ENCODE measurements around the gene ASIC4.

Gene ASIC4

GRCh38 chr2:219557791-219558785 lies 43.8 kb downstream of the ASIC4 start:
- Histone ChIP-seq H3K9me3 (ENCODE audit: control insufficient read depth, low read length) (no peaks in the 10 kb centered on the region), H3K9ac (ENCODE audit: low read length) (no peak overlapping the region), H3K4me3 (ENCODE audit: low read length) (no peak overlapping the region), H3K4me1 (ENCODE audit: control insufficient read depth, insufficient read depth, low read length) (peaks cover 4% of the 10 kb centered on the region), H3K27me3 (ENCODE audit: control insufficient read depth, insufficient read depth, low read length) (peaks cover 9% of the 10 kb centered on the region), H3K36me3 (ENCODE audit: control insufficient read depth, insufficient read depth, low read length) (no peaks in the 10 kb centered on the region)

- Histone ChIP-seq H3K9me3 (ENCODE audit: control insufficient read depth, low read length) (no peaks in the 10 kb centered on the region), H3K9ac (ENCODE audit: low read length) (no peak overlapping the region), H3K4me1 (ENCODE audit: control insufficient read depth, insufficient read depth, low read length) (no peaks in the 10 kb centered on the region), H3K27me3 (ENCODE audit: control insufficient read depth, insufficient read depth, low read length) (no peaks in the 10 kb centered on the region), H3K36me3 (ENCODE audit: control insufficient read depth, insufficient read depth, low read length) (no peaks in the 10 kb centered on the region), H3K4me3 (ENCODE audit: low read length) (no peak overlapping the region)
Measured at GRCh38 chr2:219559156-219559915, 45.1 kb downstream of the ASIC4 start.

DNA sequence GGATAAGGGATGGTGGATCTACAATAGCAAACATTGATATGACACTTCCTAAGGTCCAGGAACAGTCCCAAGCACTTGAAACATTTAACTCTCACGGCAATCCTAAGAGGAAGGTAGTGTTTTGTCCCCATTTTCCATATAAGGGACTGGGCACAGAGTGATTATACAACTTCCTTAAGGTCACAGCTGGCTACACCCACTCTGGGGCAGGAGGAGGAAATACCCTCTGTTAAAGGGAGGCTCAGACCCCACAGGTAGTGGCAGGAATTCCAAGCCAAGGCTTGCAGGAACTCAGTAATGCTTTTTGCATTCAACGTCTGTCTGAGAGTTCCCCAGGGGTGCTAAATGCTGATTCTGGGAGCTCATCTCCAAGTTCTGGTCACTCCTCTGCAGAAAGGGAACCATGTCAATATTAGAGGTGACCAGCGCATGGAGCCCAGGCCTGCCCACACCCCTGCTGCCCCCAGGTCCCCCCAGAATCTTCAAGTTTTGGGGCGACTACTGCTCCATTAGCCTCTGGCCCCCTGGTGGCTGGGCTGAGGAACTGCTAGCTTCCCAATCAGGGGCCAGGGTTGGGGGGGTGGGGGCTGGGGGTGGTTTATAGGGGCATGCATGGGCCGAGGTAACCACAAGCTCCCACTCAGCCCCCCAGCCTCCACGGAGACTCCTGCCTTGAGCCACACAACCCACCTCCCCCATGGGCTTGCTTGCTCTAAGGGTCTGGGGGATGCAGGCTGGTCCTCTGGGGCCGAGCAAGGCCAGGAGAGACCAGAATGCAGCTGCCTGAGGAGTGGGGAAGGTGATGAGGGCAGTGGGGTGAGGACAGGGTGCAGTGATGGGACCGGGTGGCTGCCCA lies 46.0 kb downstream of the ASIC4 start:
- Histone ChIP-seq H3K4me1 (ENCODE audit: control insufficient read depth, insufficient read depth, low read length) (no peaks in the 10 kb centered on the region), H3K27me3 (ENCODE audit: control insufficient read depth, insufficient read depth, low read length) (no peaks in the 10 kb centered on the region), H3K9ac (ENCODE audit: low read length) (no peak overlapping the region), H3K4me3 (ENCODE audit: low read length) (no peak overlapping the region), H3K36me3 (ENCODE audit: control insufficient read depth, insufficient read depth, low read length) (no peaks in the 10 kb centered on the region), H3K9me3 (ENCODE audit: control insufficient read depth, low read length) (no peaks in the 10 kb centered on the region)

GRCh38 chr2:219560893-219561178 lies 46.6 kb downstream of the ASIC4 start:
- H3K9ac ChIP-seq (ENCODE audit: low read length): no peak overlapping the region
- H3K27me3 ChIP-seq (ENCODE audit: control insufficient read depth, insufficient read depth, low read length): no peaks in the 10 kb centered on the region
- no peaks in the 10 kb centered on the region for H3K9me3 ChIP-seq (ENCODE audit: control insufficient read depth, low read length)
- H3K4me1 ChIP-seq (ENCODE audit: control insufficient read depth, insufficient read depth, low read length): no peaks in the 10 kb centered on the region
- H3K4me3 ChIP-seq (ENCODE audit: low read length): no peak overlapping the region
- H3K36me3 ChIP-seq (ENCODE audit: control insufficient read depth, insufficient read depth, low read length): no peaks in the 10 kb centered on the region

DNA sequence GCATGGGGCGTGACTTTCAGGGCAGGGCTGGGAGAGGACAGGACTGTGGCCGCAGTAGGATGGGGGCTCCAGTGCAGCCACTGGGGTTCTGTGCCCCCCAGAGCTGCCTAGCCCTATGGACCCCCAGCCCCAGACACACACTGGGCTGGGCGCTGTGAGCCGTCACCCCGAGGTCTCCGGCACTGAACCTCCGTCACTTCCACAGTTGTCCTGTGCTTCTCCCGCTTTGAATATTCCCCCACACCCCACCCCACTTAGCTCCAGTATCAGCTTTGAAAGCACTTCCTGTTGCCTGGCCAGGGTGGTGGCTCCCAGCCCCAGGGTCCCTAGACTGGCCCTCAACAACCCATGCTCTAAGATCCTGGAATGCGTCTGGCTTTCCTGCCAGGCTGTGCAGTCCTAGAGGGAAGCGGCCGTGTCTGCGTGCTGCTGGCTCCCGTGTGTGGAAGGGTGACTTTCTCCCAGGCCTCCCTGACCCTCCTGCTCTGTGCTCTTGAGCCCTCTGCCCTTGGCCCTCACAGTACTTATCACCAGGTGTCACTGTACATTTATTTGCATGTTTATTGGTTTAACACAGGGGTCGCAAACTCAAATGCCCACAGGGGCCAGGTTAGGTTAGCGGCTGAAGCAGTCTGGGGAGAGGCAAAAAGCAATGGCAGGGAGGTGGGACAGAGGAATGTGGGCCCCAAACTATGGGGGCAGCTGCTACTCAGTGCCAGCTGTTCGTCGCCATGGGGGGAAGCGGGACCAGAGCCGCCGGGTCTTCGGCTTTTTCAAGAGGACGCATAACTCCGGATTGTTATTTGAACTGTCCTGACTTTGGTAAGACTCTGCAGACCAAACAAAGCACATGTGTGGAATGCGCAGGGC lies 47.1 kb downstream of the ASIC4 start:
- Histone ChIP-seq H3K27me3 (ENCODE audit: control insufficient read depth, insufficient read depth, low read length) (no peaks in the 10 kb centered on the region), H3K4me3 (ENCODE audit: low read length) (no peak overlapping the region), H3K4me1 (ENCODE audit: control insufficient read depth, insufficient read depth, low read length) (no peaks in the 10 kb centered on the region), H3K9me3 (ENCODE audit: control insufficient read depth, low read length) (no peaks in the 10 kb centered on the region), H3K9ac (ENCODE audit: low read length) (no peak overlapping the region), H3K36me3 (ENCODE audit: control insufficient read depth, insufficient read depth, low read length) (no peaks in the 10 kb centered on the region)

DNA sequence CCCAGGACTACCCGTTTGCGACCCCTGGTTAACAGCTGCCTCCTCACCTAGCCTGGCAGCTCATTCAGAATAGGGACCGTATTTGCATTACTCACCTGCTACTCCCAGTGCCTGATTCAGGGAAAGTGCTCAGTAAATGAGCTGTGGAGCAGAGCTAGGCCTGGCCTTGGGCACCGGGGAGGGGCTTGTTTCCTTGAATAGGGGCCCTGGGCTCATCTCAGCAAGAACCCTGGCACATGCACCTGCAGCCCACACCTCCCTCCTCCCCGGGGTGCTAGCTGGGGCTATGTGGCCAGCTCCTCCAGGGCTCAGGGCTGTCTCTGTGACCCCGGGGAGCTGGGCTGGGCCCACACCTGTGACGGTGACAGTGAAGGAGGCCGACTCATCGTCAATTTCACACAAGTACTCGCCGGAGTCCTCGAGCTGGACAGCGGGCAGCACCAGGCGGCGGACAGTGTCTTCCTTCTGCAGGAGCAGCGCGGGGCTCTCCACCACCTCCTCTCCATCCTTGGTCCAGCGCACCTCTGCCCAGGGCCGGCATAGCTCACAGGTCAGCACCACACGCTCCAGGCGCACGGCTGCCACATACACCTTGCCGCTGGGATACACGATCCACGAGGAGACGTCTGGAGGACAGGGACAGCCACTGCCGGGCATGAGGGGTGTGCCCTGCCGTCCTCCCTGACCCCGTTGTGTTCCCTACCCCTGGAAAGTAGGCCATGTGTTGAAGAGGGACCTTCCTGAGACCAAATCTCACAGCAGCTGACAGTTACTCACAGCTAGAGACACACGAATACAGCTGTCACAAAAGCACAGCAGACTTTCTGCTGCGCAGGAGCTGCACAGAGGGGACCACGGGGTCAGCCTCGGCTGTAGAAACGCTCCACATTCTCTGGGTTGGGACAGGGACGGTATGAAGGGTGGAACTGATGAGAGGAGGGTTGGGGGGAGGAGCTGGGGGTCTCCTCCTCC lies 48.1 kb downstream of the ASIC4 start:
- no peak overlapping the region for H3K9ac ChIP-seq (ENCODE audit: low read length)
- no peaks in the 10 kb centered on the region for H3K9me3 ChIP-seq (ENCODE audit: control insufficient read depth, low read length)
- no peaks in the 10 kb centered on the region for H3K36me3 ChIP-seq (ENCODE audit: control insufficient read depth, insufficient read depth, low read length)
- H3K4me1 ChIP-seq (ENCODE audit: control insufficient read depth, insufficient read depth, low read length): no peaks in the 10 kb centered on the region
- no peak overlapping the region for H3K4me3 ChIP-seq (ENCODE audit: low read length)
- no peaks in the 10 kb centered on the region for H3K27me3 ChIP-seq (ENCODE audit: control insufficient read depth, insufficient read depth, low read length)

- Histone ChIP-seq H3K4me1 (ENCODE audit: control insufficient read depth, insufficient read depth, low read length) (no peaks in the 10 kb centered on the region), H3K4me3 (ENCODE audit: low read length) (no peak overlapping the region), H3K9me3 (ENCODE audit: control insufficient read depth, low read length) (no peaks in the 10 kb centered on the region), H3K36me3 (ENCODE audit: control insufficient read depth, insufficient read depth, low read length) (no peaks in the 10 kb centered on the region), H3K9ac (ENCODE audit: low read length) (no peak overlapping the region), H3K27me3 (ENCODE audit: control insufficient read depth, insufficient read depth, low read length) (no peaks in the 10 kb centered on the region)
Measured at GRCh38 chr2:219563271-219563928, 49.1 kb downstream of the ASIC4 start.

DNA sequence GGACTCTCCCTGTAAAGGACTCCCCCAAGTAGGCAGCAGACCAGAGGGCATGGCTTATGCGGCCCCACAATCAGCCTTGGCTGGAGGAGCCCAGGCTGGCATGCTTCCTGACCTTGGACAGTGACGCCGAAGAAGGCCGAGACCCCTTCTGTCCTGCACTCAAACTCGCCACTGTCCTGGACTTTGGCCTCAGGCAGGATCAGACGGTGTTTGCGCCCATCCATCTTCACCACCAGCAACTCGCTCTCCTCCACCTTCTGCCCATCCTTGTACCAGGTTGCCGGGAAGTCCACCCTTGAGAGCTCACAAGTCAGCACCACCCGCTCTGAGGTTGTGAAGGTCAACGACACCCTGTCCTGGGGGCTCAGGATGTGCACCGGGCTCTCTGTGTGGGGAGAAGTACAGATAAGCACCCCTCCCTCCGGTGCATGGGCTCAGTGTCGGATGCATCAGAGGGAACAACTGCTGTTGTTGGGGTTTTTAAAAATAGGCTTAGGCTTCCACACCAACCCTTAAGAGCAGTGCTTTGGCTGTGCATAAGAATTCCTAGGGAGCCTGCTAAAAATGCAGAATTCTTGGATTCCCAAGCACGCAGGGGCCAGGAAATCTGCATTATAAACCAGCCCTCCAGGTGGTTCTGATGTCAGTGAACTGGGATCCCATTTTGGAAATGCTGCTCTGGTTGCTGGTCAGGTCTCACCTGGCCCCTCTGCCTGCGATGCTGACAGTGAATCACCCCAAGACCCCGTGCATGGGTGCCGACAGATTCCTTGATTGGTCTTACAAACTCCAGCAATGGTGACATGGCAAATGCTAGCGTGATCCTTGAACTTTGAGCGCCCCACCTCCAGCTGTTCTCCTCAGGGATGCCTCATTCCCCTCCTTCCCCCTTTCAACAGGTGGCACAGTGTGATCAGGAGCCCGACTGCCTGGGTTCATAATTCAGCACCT lies 51.1 kb downstream of the ASIC4 start:
- Histone ChIP-seq H3K27me3 (ENCODE audit: control insufficient read depth, insufficient read depth, low read length) (peaks cover 9% of the 10 kb centered on the region), H3K4me3 (ENCODE audit: low read length) (no peak overlapping the region), H3K36me3 (ENCODE audit: control insufficient read depth, insufficient read depth, low read length) (no peaks in the 10 kb centered on the region), H3K9ac (ENCODE audit: low read length) (no peak overlapping the region), H3K9me3 (ENCODE audit: control insufficient read depth, low read length) (no peaks in the 10 kb centered on the region), H3K4me1 (ENCODE audit: control insufficient read depth, insufficient read depth, low read length) (no peaks in the 10 kb centered on the region)

GRCh38 chr2:219566640-219567039 lies 52.4 kb downstream of the ASIC4 start:
- Histone ChIP-seq H3K4me1 (ENCODE audit: control insufficient read depth, insufficient read depth, low read length) (peaks cover 3% of the 10 kb centered on the region), H3K36me3 (ENCODE audit: control insufficient read depth, insufficient read depth, low read length) (no peaks in the 10 kb centered on the region), H3K9ac (ENCODE audit: low read length) (no peak overlapping the region), H3K9me3 (ENCODE audit: control insufficient read depth, low read length) (no peaks in the 10 kb centered on the region), H3K27me3 (ENCODE audit: control insufficient read depth, insufficient read depth, low read length) (peaks cover 13% of the 10 kb centered on the region), H3K4me3 (ENCODE audit: low read length) (no peak overlapping the region)
